H1 (cell line): ENCODE data around the gene SCNN1A. TPM values are rescaled to one million over a fixed set of nuclear protein-coding genes. Genes with fewer than 3 reads are reported as not detected.

ENCODE experiments used
- EP300 ChIP-seq, 2 experiments: IDR thresholded peaks; 1 replicate in 1 of 2; 2 replicates in 1 of 2; pipeline ENCODE4 v1.6.1; 2011 to 2012; ENCODE audit warnings: low read depth in 2 of 2, low read length in 2 of 2, mild to moderate bottlenecking in 2 of 2, borderline replicate concordance in 1 of 2, inconsistent platforms in 1 of 2, moderate library complexity in 1 of 2
- JUN ChIP-seq: IDR thresholded peaks from 2 replicates; pipeline ENCODE4 v1.6.1; 2011; ENCODE audit warnings: low read depth, mild to moderate bottlenecking, improper control_type of control experiment, low read length
- RFX5 ChIP-seq: IDR thresholded peaks from 2 replicates; pipeline ENCODE4 v1.6.1; 2011; ENCODE audit warnings: low read depth, low read length, improper control_type of control experiment, borderline replicate concordance
- SIRT6 ChIP-seq: IDR thresholded peaks from one replicate; pipeline ENCODE4 v1.7.1; 2012; ENCODE audit warnings: low read length, inconsistent platforms
- TBP ChIP-seq: IDR thresholded peaks from 2 replicates; pipeline ENCODE4 v1.6.1; 2011; ENCODE audit warnings: low read depth, low read length, improper control_type of control experiment
- TCF12 ChIP-seq: IDR thresholded peaks from 2 replicates; pipeline ENCODE4 v1.6.1; 2011; ENCODE audit warnings: low read depth, mild to moderate bottlenecking, low read length
- TEAD4 ChIP-seq: IDR thresholded peaks from 2 replicates; pipeline ENCODE4 v1.6.1; 2012; ENCODE audit warnings: low read depth, low read length, inconsistent platforms, mixed read lengths
- YY1 ChIP-seq: IDR thresholded peaks from 2 replicates; pipeline ENCODE4 v1.6.1; 2011; ENCODE audit warnings: low read depth, mild to moderate bottlenecking, low read length
- polyA plus RNA-seq, 7 experiments: library from polyadenylated mRNA; depleted of rRNA in 3 of 7; stranded (reverse) in 5 of 7; unstranded in 2 of 7; fragments of >200 nt in 5 of 7; fragments of 200-250 nt in 2 of 7; gene quantifications; 1 replicate in 5 of 7; 2 replicates in 1 of 7; 4 replicates in 1 of 7; pipeline versions ENCODE4 v1.2.1 to v1.2.3, GENCODE V29; 2011 to 2013; ENCODE audit warnings: missing spikeins in 2 of 7, mixed read lengths in 2 of 7
- total RNA-seq: library from RNA; stranded (reverse); fragmentation: NEBNext Ultra II Directional; extraction: Animal tissue kit (Norgen Biotek cat#: 25700); gene quantifications from 2 replicates; pipeline ENCODE4 v1.2.1, GENCODE V29; 2021
- TF ChIP-seq, protein P1 (sequence below), 3 experiments: IDR thresholded peaks; 1 replicate in 2 of 3; 2 replicates in 1 of 3; pipeline versions ENCODE4 v1.5.1 to v1.6.1; 2011; ENCODE audit warnings: low read length in 3 of 3, mild to moderate bottlenecking in 3 of 3, inconsistent platforms in 2 of 3, low read depth in 1 of 3, moderate library complexity in 1 of 3; ENCODE audit not compliant: insufficient read depth in 1 of 3; ENCODE audit errors: control extremely low read depth in 1 of 3

Gene SCNN1A
- total and polyA plus RNA-seq, 2 of the 8 experiments (the other 6 are each of a cell fraction or from before 2014, with no cell fraction given): 85.5 to 156 TPM

DNA sequence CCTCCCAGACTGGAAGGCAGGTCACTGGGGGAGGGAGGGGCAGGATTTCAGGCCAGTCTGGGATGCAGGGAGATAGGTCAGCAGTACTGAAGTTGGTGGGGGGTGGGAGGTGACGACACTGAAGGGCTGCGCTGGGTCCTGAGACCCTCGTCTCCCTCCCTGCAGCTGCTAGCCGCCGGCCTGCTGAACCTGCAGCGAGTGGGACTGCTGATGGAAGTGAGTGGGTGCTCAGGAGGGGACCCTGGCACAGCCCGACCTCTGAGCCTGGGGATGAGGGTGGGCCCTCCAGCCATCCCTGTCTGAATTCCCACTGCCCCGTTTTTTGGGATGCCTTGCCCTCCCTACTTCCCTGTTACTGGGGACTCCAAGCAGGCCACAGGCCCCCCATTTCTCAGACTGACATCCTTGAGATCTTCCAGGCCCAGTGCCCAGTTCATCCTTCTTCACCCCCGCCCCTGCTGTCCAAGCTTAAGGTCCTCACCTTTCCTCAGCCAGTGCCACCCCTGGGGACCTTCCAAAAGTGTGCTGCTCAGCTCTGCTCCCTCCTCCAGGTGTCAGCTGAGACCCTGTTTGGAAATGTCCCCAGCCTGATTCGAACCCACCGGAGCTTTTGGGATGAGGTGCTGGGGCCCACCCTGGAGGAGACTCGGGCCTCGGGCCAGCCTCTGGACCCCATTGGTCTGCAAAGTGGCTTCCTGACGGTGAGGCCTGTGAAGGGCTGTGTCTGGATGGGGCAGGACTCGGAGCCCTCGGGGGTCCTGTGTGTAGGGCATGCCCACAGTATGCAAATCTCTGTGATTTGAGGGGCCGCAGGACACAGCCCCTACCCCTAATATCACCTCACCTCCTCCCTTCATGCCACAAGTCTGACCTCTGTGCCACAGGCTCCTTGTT, 59.4 kb downstream of the SCNN1A start (continued):
- TF ChIP-seq, protein P1, sequence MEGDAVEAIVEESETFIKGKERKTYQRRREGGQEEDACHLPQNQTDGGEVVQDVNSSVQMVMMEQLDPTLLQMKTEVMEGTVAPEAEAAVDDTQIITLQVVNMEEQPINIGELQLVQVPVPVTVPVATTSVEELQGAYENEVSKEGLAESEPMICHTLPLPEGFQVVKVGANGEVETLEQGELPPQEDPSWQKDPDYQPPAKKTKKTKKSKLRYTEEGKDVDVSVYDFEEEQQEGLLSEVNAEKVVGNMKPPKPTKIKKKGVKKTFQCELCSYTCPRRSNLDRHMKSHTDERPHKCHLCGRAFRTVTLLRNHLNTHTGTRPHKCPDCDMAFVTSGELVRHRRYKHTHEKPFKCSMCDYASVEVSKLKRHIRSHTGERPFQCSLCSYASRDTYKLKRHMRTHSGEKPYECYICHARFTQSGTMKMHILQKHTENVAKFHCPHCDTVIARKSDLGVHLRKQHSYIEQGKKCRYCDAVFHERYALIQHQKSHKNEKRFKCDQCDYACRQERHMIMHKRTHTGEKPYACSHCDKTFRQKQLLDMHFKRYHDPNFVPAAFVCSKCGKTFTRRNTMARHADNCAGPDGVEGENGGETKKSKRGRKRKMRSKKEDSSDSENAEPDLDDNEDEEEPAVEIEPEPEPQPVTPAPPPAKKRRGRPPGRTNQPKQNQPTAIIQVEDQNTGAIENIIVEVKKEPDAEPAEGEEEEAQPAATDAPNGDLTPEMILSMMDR (IDR thresholded peaks at IDR 0.05; ENCODE audit: control extremely low read depth in 1 of 3, insufficient read depth in 1 of 3, low read depth in 1 of 3, low read length in 3 of 3): no peak
- TF ChIP-seq TEAD4 (no peak), EP300 (IDR thresholded peaks at IDR 0.05; ENCODE audit: borderline replicate concordance in 1 of 2, low read depth in 2 of 2, low read length in 2 of 2) (no peak), YY1 (no peak), TBP (no peak), RFX5 (no peak), TCF12 (no peak), JUN (no peak), SIRT6 (no peak)
